Measurements from ENCODE around the gene ATG9A. TPM values are rescaled to one million over a fixed set of nuclear protein-coding genes. Genes with fewer than 3 reads are reported as not detected.

Gene ATG9A
- total and polyA plus RNA-seq, 5 experiments from 2014 or later, result 17.7 to 53.5 (median 27.9) TPM

DNA sequence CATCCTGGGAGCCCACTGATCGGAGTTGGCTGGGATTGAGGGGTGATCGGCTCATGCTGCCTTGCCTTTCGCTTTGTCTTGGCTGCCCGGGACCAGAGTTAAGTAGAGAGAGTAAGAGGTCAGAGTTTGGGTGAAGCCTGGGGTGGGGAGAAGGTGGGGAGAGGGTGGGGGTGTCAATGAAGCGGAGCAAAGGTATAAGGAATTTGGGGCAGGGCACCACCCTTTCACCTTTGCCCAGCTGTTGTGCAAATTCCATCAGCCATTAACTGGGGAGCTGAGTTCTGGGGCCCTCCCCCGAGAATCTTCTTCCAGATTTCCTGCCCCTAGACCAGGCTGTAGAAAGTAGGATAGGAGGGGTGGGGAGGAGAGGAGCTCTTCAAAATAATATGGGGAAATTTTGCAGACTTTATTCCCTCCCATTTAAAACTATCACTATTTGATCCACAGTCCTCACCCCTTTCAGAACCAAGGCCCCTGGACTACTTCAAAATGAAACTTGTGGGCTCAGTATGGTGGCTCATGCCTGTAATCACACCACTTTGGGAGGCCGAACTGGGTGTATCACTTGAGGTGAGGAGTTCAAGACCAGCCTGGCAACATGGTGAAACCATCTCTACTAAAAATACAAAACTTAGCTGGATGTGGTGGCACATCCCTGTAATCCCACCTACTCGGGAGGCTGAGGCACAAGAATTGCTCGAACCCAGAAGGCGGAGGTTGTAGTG is 59.3 kb downstream of the ATG9A start, which contains the start of gene SLC23A3:
TSS of gene SLC23A3 (minus strand) at position 100 of the 725 bp plus-strand sequence. CDS start at position 55, 45 bp downstream.
- H3K4me1 Mint-ChIP-seq, result peaks cover 23 to 35% (median 24%) of the 10 kb centered on the region in 4 donors
- H3K27ac Mint-ChIP-seq, result peak within 1 kb of the TSS in 4 of 10 donors; percentile 11 to 63 (median 36)
- no peak for DNase-seq
- H3K36me3 Mint-ChIP-seq, result peaks cover 5 to 40% (median 8%) of the 10 kb centered on the region in 3 donors
- no peaks in the 10 kb centered on the region for H3K9me3 Mint-ChIP-seq
- POLR2A ChIA-PET, result interaction anchor here (1.4 to 18.9 kb wide), 3 partner anchors 10 to 32 kb away, joined by 4 to 674 read pairs (median 13); partner anchors contain the start of gene ZFAND2B
- no peak for ATAC-seq
- no peak within 1 kb of the TSS for H3K4me3 Mint-ChIP-seq
- H3K27me3 Mint-ChIP-seq, result no peaks in the 10 kb centered on the region

Other genes with a start within 250 kb of the ATG9A start
- not detected for gene FEV, start 244.5 kb downstream of the ATG9A start, total RNA-seq
- gene FEV, start 244.5 kb downstream of the ATG9A start, polyA plus RNA-seq, result not detected
- gene CRYBA2, start 236.2 kb downstream of the ATG9A start, total RNA-seq, result not detected
- gene CRYBA2, start 236.2 kb downstream of the ATG9A start, polyA plus RNA-seq, result not detected
- not detected for gene CFAP65, start 188.1 kb downstream of the ATG9A start, total RNA-seq
- under 1 TPM in 1 of 3 donors, not detected in 2; 0.23 TPM for gene CFAP65, start 188.1 kb downstream of the ATG9A start, polyA plus RNA-seq
- not detected for gene IHH, start 168.7 kb downstream of the ATG9A start, total RNA-seq
- gene IHH, start 168.7 kb downstream of the ATG9A start, polyA plus RNA-seq, result not detected
- 10 to 100 TPM; 17.0 to 20.1 TPM for gene NHEJ1, start 68.8 kb downstream of the ATG9A start, total RNA-seq
- gene NHEJ1, start 68.8 kb downstream of the ATG9A start, polyA plus RNA-seq, result 10 to 100 TPM; 16.6 to 29.1 (median 23.0) TPM
- gene SLC23A3, start 59.6 kb downstream of the ATG9A start, total RNA-seq, result 1 to 10 TPM; 2.7 to 3.3 TPM
- gene SLC23A3, start 59.6 kb downstream of the ATG9A start, polyA plus RNA-seq, result not detected
- 10 to 100 TPM; 59.1 to 64.1 TPM for gene CNPPD1, start 52.7 kb downstream of the ATG9A start, total RNA-seq
- 10 to 100 TPM; 45.8 to 59.8 (median 50.4) TPM for gene CNPPD1, start 52.7 kb downstream of the ATG9A start, polyA plus RNA-seq
- 100 to 1,000 TPM; 110 to 113 TPM for gene RETREG2, start 51.4 kb downstream of the ATG9A start, total RNA-seq
- gene RETREG2, start 51.4 kb downstream of the ATG9A start, polyA plus RNA-seq, result 10 to 100 TPM; 52.0 to 64.3 (median 57.6) TPM
- gene ZFAND2B, start 22.9 kb downstream of the ATG9A start, total RNA-seq, result 10 to 100 TPM; 69.6 to 81.9 TPM
- gene ZFAND2B, start 22.9 kb downstream of the ATG9A start, polyA plus RNA-seq, result 10 to 100 TPM; 78.1 to 85.1 (median 78.1) TPM
- gene ABCB6, start 10.7 kb downstream of the ATG9A start, total RNA-seq, result 10 to 100 TPM; 12.3 to 12.9 TPM
- gene ABCB6, start 10.7 kb downstream of the ATG9A start, polyA plus RNA-seq, result 1 to 10 TPM; 1.6 to 4.9 (median 1.8) TPM
- 100 to 1,000 TPM; 263 to 278 TPM for gene ANKZF1, start 170 bp upstream of the ATG9A start, total RNA-seq
- gene ANKZF1, start 170 bp upstream of the ATG9A start, polyA plus RNA-seq, result 10 to 100 TPM; 23.8 to 46.2 (median 25.9) TPM
- gene GLB1L, start 15.8 kb upstream of the ATG9A start, total RNA-seq, result 1 to 10 TPM; 1.8 to 2.7 TPM
- 1 to 10 TPM in 2 of 3 donors, under 1 TPM in 1; 0.62 to 1.8 (median 1.7) TPM for gene GLB1L, start 15.8 kb upstream of the ATG9A start, polyA plus RNA-seq
- gene STK16, start 15.8 kb upstream of the ATG9A start, total RNA-seq, result 10 to 100 TPM; 22.4 to 22.6 TPM
- 10 to 100 TPM; 21.6 to 25.8 (median 23.7) TPM for gene STK16, start 15.8 kb upstream of the ATG9A start, polyA plus RNA-seq
- gene TUBA4B, start 23.6 kb upstream of the ATG9A start, total RNA-seq, result not detected
- not detected for gene TUBA4B, start 23.6 kb upstream of the ATG9A start, polyA plus RNA-seq
- gene TUBA4A, start 24.3 kb upstream of the ATG9A start, total RNA-seq, result 100 to 1,000 TPM; 143 to 144 TPM
- 100 to 1,000 TPM; 107 to 275 (median 122) TPM for gene TUBA4A, start 24.3 kb upstream of the ATG9A start, polyA plus RNA-seq
- 100 to 1,000 TPM; 102 to 105 TPM for gene DNAJB2, start 49.7 kb upstream of the ATG9A start, total RNA-seq
- 1 to 10 TPM; 5.0 to 6.6 (median 5.9) TPM for gene DNAJB2, start 49.7 kb upstream of the ATG9A start, polyA plus RNA-seq
- not detected for gene PTPRN, start 79.8 kb upstream of the ATG9A start, total RNA-seq
- under 1 TPM in 2 of 3 donors, not detected in 1; 0.27 to 0.31 TPM for gene PTPRN, start 79.8 kb upstream of the ATG9A start, polyA plus RNA-seq
- gene RESP18, start 103.1 kb upstream of the ATG9A start, total RNA-seq, result not detected
- not detected for gene RESP18, start 103.1 kb upstream of the ATG9A start, polyA plus RNA-seq
- 10 to 100 TPM; 81.9 to 89.1 TPM for gene DNPEP, start 158.3 kb upstream of the ATG9A start, total RNA-seq
- 10 to 100 TPM; 51.2 to 62.6 (median 53.1) TPM for gene DNPEP, start 158.3 kb upstream of the ATG9A start, polyA plus RNA-seq
- gene DES, start 188.7 kb upstream of the ATG9A start, total RNA-seq, result not detected
- not detected for gene DES, start 188.7 kb upstream of the ATG9A start, polyA plus RNA-seq
- gene SPEG, start 205.2 kb upstream of the ATG9A start, total RNA-seq, result 10 to 100 TPM; 20.3 to 22.5 TPM
- 1 to 10 TPM; 1.6 to 3.0 (median 2.7) TPM for gene SPEG, start 205.2 kb upstream of the ATG9A start, polyA plus RNA-seq

All from naive thymus-derived CD8-positive, alpha-beta T cell (primary cell).